Nephron progenitor cell (in vitro differentiated cells): Measurements from ENCODE around the gene CDK19.

Experiments used
- DNase-seq: peaks from one replicate; pipeline ENCODE4 v3.0.0; 2021
- H3K27ac Mint-ChIP-seq: 2 replicates; pipeline ENCODE4 v1.8.0; 2021; ENCODE audit warnings: mild to moderate bottlenecking, moderate library complexity, mixed read lengths
- H3K27me3 Mint-ChIP-seq: 2 replicates; pipeline ENCODE4 v1.8.0; 2021; ENCODE audit warnings: mild to moderate bottlenecking, low read depth, mixed read lengths; ENCODE audit not compliant: poor library complexity
- H3K36me3 Mint-ChIP-seq: 2 replicates; pipeline ENCODE4 v1.8.0; 2021; ENCODE audit warnings: low read depth, mixed read lengths
- H3K4me1 Mint-ChIP-seq: 2 replicates; pipeline ENCODE4 v1.8.0; 2021; ENCODE audit warnings: mixed read lengths
- H3K4me3 Mint-ChIP-seq: 2 replicates; pipeline ENCODE4 v1.8.0; 2021; ENCODE audit warnings: mild to moderate bottlenecking, moderate library complexity, mixed read lengths
- H3K9me3 Mint-ChIP-seq: 2 replicates; pipeline ENCODE4 v1.8.0; 2021; ENCODE audit warnings: mild to moderate bottlenecking, moderate library complexity, mixed read lengths
- TF ChIP-seq, protein P1 (sequence below): fragments of 200-600 bp; sonication (generic); IDR thresholded peaks from 2 replicates; pipeline ENCODE4 v1.5.0; 2021; ENCODE audit warnings: antibody characterized with exemption

Gene CDK19

DNA sequence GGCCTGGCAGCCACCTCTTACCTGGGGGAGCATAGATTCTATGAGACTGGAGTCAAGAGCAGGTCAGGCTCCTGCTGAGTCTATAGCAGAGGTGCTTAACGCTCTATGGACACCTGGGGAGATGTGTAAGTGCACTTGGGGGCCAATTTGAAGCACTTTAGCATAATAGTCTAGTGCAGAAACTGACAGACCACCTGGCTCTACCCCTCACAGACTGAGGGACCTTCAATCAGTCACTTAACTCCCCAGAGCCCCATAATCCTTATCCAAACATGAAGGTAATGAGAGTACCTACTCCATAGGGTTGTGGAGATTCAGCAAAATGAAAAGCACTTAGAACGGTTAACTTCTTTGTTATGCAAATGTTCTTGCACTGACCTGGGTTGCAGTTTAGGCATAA, 251.6 kb downstream of the CDK19 start:
- peaks cover 49% of the 10 kb centered on the region for H3K4me1 Mint-ChIP-seq
- H3K9me3 Mint-ChIP-seq, result peaks cover 10% of the 10 kb centered on the region
- DNase-seq, result no peak
- no peaks in the 10 kb centered on the region for H3K36me3 Mint-ChIP-seq
- no peak overlapping the region for H3K4me3 Mint-ChIP-seq
- H3K27me3 Mint-ChIP-seq, result peaks cover 5% of the 10 kb centered on the region
- TF ChIP-seq, protein P1, sequence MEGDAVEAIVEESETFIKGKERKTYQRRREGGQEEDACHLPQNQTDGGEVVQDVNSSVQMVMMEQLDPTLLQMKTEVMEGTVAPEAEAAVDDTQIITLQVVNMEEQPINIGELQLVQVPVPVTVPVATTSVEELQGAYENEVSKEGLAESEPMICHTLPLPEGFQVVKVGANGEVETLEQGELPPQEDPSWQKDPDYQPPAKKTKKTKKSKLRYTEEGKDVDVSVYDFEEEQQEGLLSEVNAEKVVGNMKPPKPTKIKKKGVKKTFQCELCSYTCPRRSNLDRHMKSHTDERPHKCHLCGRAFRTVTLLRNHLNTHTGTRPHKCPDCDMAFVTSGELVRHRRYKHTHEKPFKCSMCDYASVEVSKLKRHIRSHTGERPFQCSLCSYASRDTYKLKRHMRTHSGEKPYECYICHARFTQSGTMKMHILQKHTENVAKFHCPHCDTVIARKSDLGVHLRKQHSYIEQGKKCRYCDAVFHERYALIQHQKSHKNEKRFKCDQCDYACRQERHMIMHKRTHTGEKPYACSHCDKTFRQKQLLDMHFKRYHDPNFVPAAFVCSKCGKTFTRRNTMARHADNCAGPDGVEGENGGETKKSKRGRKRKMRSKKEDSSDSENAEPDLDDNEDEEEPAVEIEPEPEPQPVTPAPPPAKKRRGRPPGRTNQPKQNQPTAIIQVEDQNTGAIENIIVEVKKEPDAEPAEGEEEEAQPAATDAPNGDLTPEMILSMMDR, result no peak
- H3K27ac Mint-ChIP-seq, result no peak overlapping the region

DNA sequence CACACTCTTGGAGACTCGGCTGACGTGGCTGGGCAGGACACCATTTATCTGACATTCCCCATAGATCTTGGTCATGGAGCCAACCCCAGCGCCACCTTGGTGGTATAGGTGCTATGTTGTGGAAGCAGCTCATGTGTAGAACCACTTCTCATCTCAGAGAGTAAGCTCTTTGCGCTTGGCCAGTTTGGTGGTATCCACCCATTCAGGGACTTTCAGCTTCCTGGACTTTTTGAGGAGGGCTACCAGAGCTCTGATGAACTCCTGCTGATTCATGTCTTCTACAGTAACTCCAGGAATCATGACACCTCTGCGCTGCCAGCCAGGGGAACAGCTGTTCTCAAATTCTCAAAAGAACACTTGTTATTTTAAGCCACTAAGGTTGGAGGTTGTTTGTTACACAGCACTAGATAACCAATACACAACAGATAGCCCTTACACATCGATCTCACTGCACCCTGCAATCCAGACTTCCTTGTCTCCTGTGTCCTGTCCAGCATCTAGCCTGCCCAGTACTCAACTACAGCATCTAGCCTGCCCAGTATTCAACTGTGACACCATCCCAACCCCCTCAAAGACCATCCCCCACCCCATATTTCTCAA, 252.9 kb downstream of the CDK19 start:
- Mint-ChIP-seq H3K27me3 (peaks cover 5% of the 10 kb centered on the region), H3K36me3 (no peaks in the 10 kb centered on the region), H3K27ac (no peak overlapping the region), H3K4me1 (peaks cover 37% of the 10 kb centered on the region), H3K9me3 (peaks cover 10% of the 10 kb centered on the region), H3K4me3 (no peak overlapping the region)
- TF ChIP-seq, protein P1, result no peak
- DNase-seq, result no peak

DNA sequence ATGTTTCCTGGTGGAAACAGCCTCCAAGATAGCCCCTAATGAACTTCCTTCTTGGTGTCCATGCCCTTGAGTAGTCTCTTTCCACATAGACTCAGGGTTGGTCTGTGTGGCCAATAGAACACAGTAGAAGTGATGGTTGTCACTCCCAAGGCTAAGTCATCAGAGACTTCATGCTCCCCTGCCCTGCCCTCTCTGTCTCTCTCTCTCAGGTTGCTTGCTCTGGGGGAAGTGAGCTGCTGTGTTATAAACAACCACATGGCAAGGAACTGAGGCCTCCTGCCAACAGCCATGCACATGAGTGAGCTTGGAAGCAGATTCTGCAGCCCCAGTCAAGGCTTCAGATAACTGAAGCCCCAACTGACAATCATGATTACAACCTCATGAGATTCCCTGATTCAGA, 253.6 kb downstream of the CDK19 start:
- Mint-ChIP-seq H3K9me3 (peaks cover 10% of the 10 kb centered on the region), H3K4me1 (peaks cover 33% of the 10 kb centered on the region), H3K27me3 (peaks cover 5% of the 10 kb centered on the region), H3K36me3 (no peaks in the 10 kb centered on the region), H3K27ac (peak overlapping the region; percentile 94), H3K4me3 (no peak overlapping the region)
- TF ChIP-seq, protein P1, result no peak
- no peak for DNase-seq

DNA sequence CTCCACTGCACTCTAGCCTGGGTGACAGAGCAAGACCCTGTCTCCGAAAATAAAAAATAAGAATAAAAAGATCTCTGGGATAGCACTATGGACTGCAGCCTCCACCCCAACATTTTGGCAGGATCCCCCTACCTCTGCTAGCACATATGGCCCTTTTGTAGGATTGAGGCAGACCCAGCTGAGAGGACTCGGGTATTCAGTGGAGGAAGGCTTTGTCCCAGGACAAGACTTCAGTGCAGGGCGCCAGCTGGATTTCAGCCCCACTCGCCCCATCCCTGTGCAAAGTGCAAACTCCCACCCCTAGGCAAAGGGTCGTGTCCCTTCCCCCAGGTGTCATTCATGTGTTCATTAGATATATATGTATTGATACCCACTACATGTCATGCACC, 254.3 kb downstream of the CDK19 start:
- H3K27ac Mint-ChIP-seq, result no peak overlapping the region
- TF ChIP-seq, protein P1, result no peak

DNA sequence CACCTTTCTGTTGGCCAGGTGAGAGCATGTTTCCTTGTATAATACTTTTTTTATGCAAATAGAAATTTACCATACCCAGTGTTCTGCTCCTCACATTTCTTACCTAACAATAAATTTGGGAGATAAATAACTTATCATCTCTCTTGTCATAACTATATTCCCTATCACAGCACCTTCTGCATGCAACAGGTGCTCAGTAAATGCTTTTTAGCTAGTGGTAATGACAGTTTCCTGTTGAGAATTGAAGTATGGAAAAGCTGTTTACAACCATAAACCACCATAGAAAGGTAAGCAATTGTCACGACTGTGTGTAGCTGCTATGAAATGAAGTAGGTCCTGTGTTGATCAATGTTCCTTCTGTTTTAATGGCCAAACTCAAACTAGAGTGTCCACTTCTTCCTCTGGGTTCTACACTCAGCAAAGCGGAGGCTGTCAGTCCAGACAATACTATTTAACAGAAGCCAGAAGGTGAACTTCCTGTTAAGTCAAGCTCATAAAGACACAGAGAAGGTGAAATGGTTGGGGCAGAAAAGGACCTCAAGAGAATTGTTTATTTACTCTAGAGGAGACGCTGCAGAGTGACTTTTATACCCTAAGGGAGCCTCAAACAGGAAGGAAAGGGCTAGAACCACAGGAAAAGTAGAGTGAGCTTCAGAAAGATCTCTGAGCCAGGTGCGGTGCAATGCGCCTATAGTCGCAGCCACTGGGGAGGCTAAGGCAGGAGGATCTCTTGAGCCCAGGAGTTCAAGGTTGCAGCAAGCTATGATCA, 254.8 kb downstream of the CDK19 start:
- H3K4me3 Mint-ChIP-seq, result no peak overlapping the region
- peaks cover 10% of the 10 kb centered on the region for H3K9me3 Mint-ChIP-seq
- TF ChIP-seq, protein P1, result no peak
- no peak overlapping the region for H3K27ac Mint-ChIP-seq
- H3K27me3 Mint-ChIP-seq, result peaks cover 5% of the 10 kb centered on the region
- H3K36me3 Mint-ChIP-seq, result no peaks in the 10 kb centered on the region
- peaks cover 26% of the 10 kb centered on the region for H3K4me1 Mint-ChIP-seq
- no peak for DNase-seq

More for the DNA sequence above, 254.3 kb downstream of the CDK19 start:
- peaks cover 10% of the 10 kb centered on the region for H3K9me3 Mint-ChIP-seq
- DNase-seq, result no peak
- no peak overlapping the region for H3K4me3 Mint-ChIP-seq
- H3K4me1 Mint-ChIP-seq, result peaks cover 28% of the 10 kb centered on the region
- H3K36me3 Mint-ChIP-seq, result no peaks in the 10 kb centered on the region
- peaks cover 5% of the 10 kb centered on the region for H3K27me3 Mint-ChIP-seq
